Keratinocyte (primary cell): ENCODE data around the gene GLTPD2. TPM values are rescaled to one million over a fixed set of nuclear protein-coding genes. Genes with fewer than 3 reads are reported as not detected.

Experiments
- DNase-seq: peaks from one replicate; pipeline ENCODE4 v3.0.0-alpha.2; 2011; ENCODE audit warnings: low read depth, missing footprints, low spot score
- FAIRE-seq: peaks from 2 replicates; lab custom pipeline; 2011; peaks lifted over from hg19 to GRCh38; lab: Jason Lieb, UNC
- H2AFZ ChIP-seq: 2 replicates; pipeline ENCODE4 v1.6.0; 2012; ENCODE audit warnings: low read length, control low read depth, inconsistent platforms; ENCODE audit not compliant: control insufficient read depth
- H3K27ac ChIP-seq: 2 replicates; pipeline ENCODE4 v1.5.1; 2011; ENCODE audit warnings: low read length; ENCODE audit not compliant: control insufficient read depth, insufficient read depth
- H3K27me3 ChIP-seq: 3 replicates; pipeline ENCODE4 v1.6.0; 2011; ENCODE audit warnings: low read length; ENCODE audit not compliant: control insufficient read depth, insufficient read depth; ENCODE audit errors: extremely low read depth
- H3K36me3 ChIP-seq, 2 experiments: 2 replicates in 1 of 2; 3 replicates in 1 of 2; pipeline ENCODE4 v1.5.1; 2011; ENCODE audit warnings: low read length in 2 of 2, mild to moderate bottlenecking in 1 of 2; ENCODE audit not compliant: control insufficient read depth in 2 of 2, insufficient read depth in 2 of 2; ENCODE audit errors: extremely low read depth in 1 of 2
- H3K4me1 ChIP-seq: 3 replicates; pipeline ENCODE4 v1.5.1; 2011; ENCODE audit warnings: low read length; ENCODE audit not compliant: control insufficient read depth, insufficient read depth; ENCODE audit errors: extremely low read depth
- H3K4me2 ChIP-seq: 3 replicates; pipeline ENCODE4 v1.6.0; 2011; ENCODE audit warnings: low read depth, low read length; ENCODE audit not compliant: control insufficient read depth, insufficient read depth; ENCODE audit errors: extremely low read depth
- H3K4me3 ChIP-seq, 3 experiments: fragments of 200-600 bp in 1 of 3; sonication (generic) in 1 of 3; 2 replicates in 2 of 3; 3 replicates in 1 of 3; pipeline ENCODE4 v1.5.1; 2011 to 2016; ENCODE audit warnings: low read length in 3 of 3, mild to moderate bottlenecking in 3 of 3, control low read depth in 2 of 3, inconsistent platforms in 1 of 3, low read depth in 1 of 3, mixed read lengths in 1 of 3, mixed run types in 1 of 3, moderate library complexity in 1 of 3; ENCODE audit not compliant: control insufficient read depth in 2 of 3, insufficient read depth in 2 of 3; ENCODE audit errors: extremely low read depth in 1 of 3
- H3K79me2 ChIP-seq: 2 replicates; pipeline ENCODE4 v1.6.0; 2012; ENCODE audit warnings: low read length; ENCODE audit not compliant: control insufficient read depth, insufficient read depth
- H3K9ac ChIP-seq: 3 replicates; pipeline ENCODE4 v1.6.0; 2011; ENCODE audit warnings: low read length; ENCODE audit not compliant: control insufficient read depth, insufficient read depth; ENCODE audit errors: extremely low read depth
- H3K9me1 ChIP-seq: 3 replicates; pipeline ENCODE4 v1.6.0; 2011; ENCODE audit warnings: low read length; ENCODE audit not compliant: control insufficient read depth, insufficient read depth; ENCODE audit errors: extremely low read depth
- H3K9me3 ChIP-seq: 2 replicates; pipeline ENCODE4 v1.5.1; 2012; ENCODE audit warnings: low read depth, low read length; ENCODE audit not compliant: control insufficient read depth
- H4K20me1 ChIP-seq: 3 replicates; pipeline ENCODE4 v1.6.0; 2011; ENCODE audit warnings: low read length; ENCODE audit not compliant: control insufficient read depth, insufficient read depth; ENCODE audit errors: extremely low read depth
- EZH2 ChIP-seq: IDR thresholded peaks from one replicate; pipeline ENCODE4 v1.6.1; 2012; ENCODE audit warnings: inconsistent platforms, mild to moderate bottlenecking, low read length, moderate library complexity
- dilution Hi-C: fragments of 300-500 bp; cut with MboI; formaldehyde crosslinking; loops from one replicate; pipeline ENCODE4 v1.7.0; 2020; ENCODE audit warnings: low sequenced_read_pairs; ENCODE audit not compliant: extremely low pct_ligation_motif_present
- polyA plus RNA-seq, 5 experiments: library from polyadenylated mRNA; depleted of rRNA in 3 of 5; stranded (reverse) in 3 of 5; stranded (forward) in 1 of 5; unstranded in 1 of 5; fragments of >200 nt; gene quantifications; 1 replicate in 1 of 5; 2 replicates in 3 of 5; 3 replicates in 1 of 5; pipeline versions ENCODE4 v1.2.1 to v1.2.3, GENCODE V29; 2011 to 2012; ENCODE audit warnings: missing spikeins in 2 of 5, low read depth in 1 of 5, low replicate concordance in 1 of 5
- TF ChIP-seq, protein P1 (sequence below), 3 experiments: IDR thresholded peaks in 1 of 3; conservative IDR thresholded peaks in 1 of 3; optimal IDR thresholded peaks in 1 of 3; 2 replicates in 2 of 3; 3 replicates in 1 of 3; pipeline versions ENCODE3 to v1.5.1; 2011; ENCODE audit warnings: low read length in 3 of 3, mild to moderate bottlenecking in 3 of 3, moderate library complexity in 2 of 3, control low read depth in 1 of 3, inconsistent platforms in 1 of 3; ENCODE audit not compliant: insufficient read depth in 2 of 3; ENCODE audit errors: extremely low read depth in 1 of 3

GLTPD2 gene
- polyA plus RNA-seq, 1 donor (not counting 4 experiments of a cell fraction or from before 2014, with no cell fraction given): not detected

DNA sequence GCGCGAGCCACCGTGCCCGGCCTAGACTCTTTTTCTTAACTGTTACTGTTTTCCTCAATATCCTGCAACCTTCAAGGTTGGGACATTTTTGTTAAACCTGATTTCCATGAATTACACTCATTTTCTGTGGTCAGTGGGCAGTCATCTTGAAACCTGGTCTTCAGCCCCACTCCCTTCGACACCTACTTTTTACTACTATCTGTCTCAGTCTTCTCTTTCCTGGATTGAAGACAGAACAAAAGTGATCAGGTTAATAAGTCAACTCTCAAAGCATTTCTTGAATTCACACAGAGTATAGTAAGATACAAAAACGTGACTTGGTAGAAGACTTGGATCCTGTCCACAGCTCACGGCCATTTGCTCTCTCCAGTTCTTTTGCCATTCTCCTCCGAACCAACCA, 50.5 kb downstream of the GLTPD2 start:
- no peak overlapping the region for H3K4me2 ChIP-seq

More for the DNA sequence above, 50.5 kb downstream of the GLTPD2 start:
- Histone ChIP-seq H3K79me2 (peaks cover 92% of the 10 kb centered on the region), H4K20me1 (peaks cover 6% of the 10 kb centered on the region), H3K9me3 (no peaks in the 10 kb centered on the region), H3K4me3 (no peak overlapping the region), H3K9me1 (peaks cover 11% of the 10 kb centered on the region), H3K4me1 (peaks cover 44% of the 10 kb centered on the region), H3K27ac (no peak overlapping the region), H3K36me3 (peaks cover 12 to 31% of the 10 kb centered on the region in 2 experiments), H3K9ac (no peak overlapping the region), H2AFZ (no peak overlapping the region), H3K27me3 (no peaks in the 10 kb centered on the region)
- FAIRE-seq (no peak), DNase-seq (no peak)
- dilution Hi-C loops: no loop called here
- TF ChIP-seq, protein P1, sequence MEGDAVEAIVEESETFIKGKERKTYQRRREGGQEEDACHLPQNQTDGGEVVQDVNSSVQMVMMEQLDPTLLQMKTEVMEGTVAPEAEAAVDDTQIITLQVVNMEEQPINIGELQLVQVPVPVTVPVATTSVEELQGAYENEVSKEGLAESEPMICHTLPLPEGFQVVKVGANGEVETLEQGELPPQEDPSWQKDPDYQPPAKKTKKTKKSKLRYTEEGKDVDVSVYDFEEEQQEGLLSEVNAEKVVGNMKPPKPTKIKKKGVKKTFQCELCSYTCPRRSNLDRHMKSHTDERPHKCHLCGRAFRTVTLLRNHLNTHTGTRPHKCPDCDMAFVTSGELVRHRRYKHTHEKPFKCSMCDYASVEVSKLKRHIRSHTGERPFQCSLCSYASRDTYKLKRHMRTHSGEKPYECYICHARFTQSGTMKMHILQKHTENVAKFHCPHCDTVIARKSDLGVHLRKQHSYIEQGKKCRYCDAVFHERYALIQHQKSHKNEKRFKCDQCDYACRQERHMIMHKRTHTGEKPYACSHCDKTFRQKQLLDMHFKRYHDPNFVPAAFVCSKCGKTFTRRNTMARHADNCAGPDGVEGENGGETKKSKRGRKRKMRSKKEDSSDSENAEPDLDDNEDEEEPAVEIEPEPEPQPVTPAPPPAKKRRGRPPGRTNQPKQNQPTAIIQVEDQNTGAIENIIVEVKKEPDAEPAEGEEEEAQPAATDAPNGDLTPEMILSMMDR (optimal IDR thresholded peaks at IDR 0.05 in 1 of 3, IDR thresholded peaks at IDR 0.05 in 1 of 3, conservative IDR thresholded peaks at IDR 0.05 in 1 of 3; ENCODE audit: extremely low read depth in 1 of 3, insufficient read depth in 2 of 3, low read length in 3 of 3): no peak
- TF ChIP-seq EZH2: no peak

Other genes starting within 250 kb of the GLTPD2 start
- gene MYBBP1A, start 233.6 kb upstream of the GLTPD2 start, polyA plus RNA-seq: 20.0 to 39.8 TPM (median 20.5 TPM) in 3 replicates
- 0.69 to 1.4 TPM (median 0.93 TPM) in 3 replicates for gene GGT6, start 228.4 kb upstream of the GLTPD2 start, polyA plus RNA-seq
- gene SMTNL2, start 204.4 kb upstream of the GLTPD2 start, polyA plus RNA-seq: not detected in 3 replicates
- 0.02 to 0.04 TPM (median 0.04 TPM) in 3 replicates for gene ALOX15, start 147.3 kb upstream of the GLTPD2 start, polyA plus RNA-seq
- 5.7 to 19.7 TPM (median 8.9 TPM) in 3 replicates for gene PELP1, start 84.8 kb upstream of the GLTPD2 start, polyA plus RNA-seq
- 7.5 to 12.8 TPM (median 11.5 TPM) in 3 replicates for gene ARRB2, start 78.3 kb upstream of the GLTPD2 start, polyA plus RNA-seq
- gene MED11, start 57.5 kb upstream of the GLTPD2 start, polyA plus RNA-seq: 36.9 to 41.5 TPM (median 39.6 TPM) in 3 replicates
- gene ZMYND15, start 49.1 kb upstream of the GLTPD2 start, polyA plus RNA-seq: 0.14 to 0.31 TPM (median 0.25 TPM) in 3 replicates
- gene CXCL16, start 49.0 kb upstream of the GLTPD2 start, polyA plus RNA-seq: 12.8 to 15.8 TPM (median 15.7 TPM) in 3 replicates
- gene TM4SF5, start 17.1 kb upstream of the GLTPD2 start, polyA plus RNA-seq: not detected in 3 replicates
- 0.14 to 0.42 TPM in 2 of 3 replicates, not detected in the other for gene VMO1, start 2.6 kb upstream of the GLTPD2 start, polyA plus RNA-seq
- 191 to 245 TPM (median 225 TPM) in 3 replicates for gene PSMB6, start 7.2 kb downstream of the GLTPD2 start, polyA plus RNA-seq
- 27.9 to 48.6 TPM (median 33.3 TPM) in 3 replicates for gene PLD2, start 18.2 kb downstream of the GLTPD2 start, polyA plus RNA-seq
- 82.8 to 101 TPM (median 93.7 TPM) in 3 replicates for gene MINK1, start 44.4 kb downstream of the GLTPD2 start, polyA plus RNA-seq
- 0.31 to 0.68 TPM (median 0.33 TPM) in 3 replicates for gene C17orf107, start 110.6 kb downstream of the GLTPD2 start, polyA plus RNA-seq
- gene CHRNE, start 114.1 kb downstream of the GLTPD2 start, polyA plus RNA-seq: 0.02 to 0.04 TPM in 2 of 3 replicates, not detected in the other
- gene GP1BA, start 143.3 kb downstream of the GLTPD2 start, polyA plus RNA-seq: not detected in 3 replicates
- 28.3 to 43.6 TPM (median 33.8 TPM) in 3 replicates for gene SLC25A11, start 151.1 kb downstream of the GLTPD2 start, polyA plus RNA-seq
- 101 to 129 TPM (median 118 TPM) in 3 replicates for gene RNF167, start 151.3 kb downstream of the GLTPD2 start, polyA plus RNA-seq
- 1,029 to 1,579 TPM (median 1,435 TPM) in 3 replicates for gene PFN1, start 159.6 kb downstream of the GLTPD2 start, polyA plus RNA-seq
- gene ENO3, start 162.2 kb downstream of the GLTPD2 start, polyA plus RNA-seq: 1.8 to 3.1 TPM (median 2.4 TPM) in 3 replicates
- 65.6 to 73.7 TPM (median 65.7 TPM) in 3 replicates for gene SPAG7, start 178.9 kb downstream of the GLTPD2 start, polyA plus RNA-seq
- gene CAMTA2, start 198.7 kb downstream of the GLTPD2 start, polyA plus RNA-seq: 8.5 to 14.3 TPM (median 10.4 TPM) in 3 replicates
- gene INCA1, start 208.6 kb downstream of the GLTPD2 start, polyA plus RNA-seq: 0.21 to 0.39 TPM (median 0.26 TPM) in 3 replicates
- 85.3 to 93.7 TPM (median 91.1 TPM) in 3 replicates for gene KIF1C, start 209.0 kb downstream of the GLTPD2 start, polyA plus RNA-seq
- gene SLC52A1, start 246.5 kb downstream of the GLTPD2 start, polyA plus RNA-seq: 0.16 to 0.21 TPM (median 0.21 TPM) in 3 replicates